Left lung (tissue), 10 donors: ENCODE data around the gene AKT2. TPM values are rescaled to one million over a fixed set of nuclear protein-coding genes. Genes with fewer than 3 reads are reported as not detected.

Source experiments
- ATAC-seq: fragments of 200-7000 bp; cut with Tn5 transposase; one replicate; pipeline ENCODE4 v1.9.1; 2020; ENCODE audit warnings: moderate library complexity
- DNase-seq, 4 donors: peaks; one replicate each; pipeline ENCODE4 v3.0.0-alpha.2; 2013 to 2020
- H3K27ac ChIP-seq, 2 donors: fragments of 200-600 bp; sonication (generic) in 1 of 2; one replicate each; pipeline versions ENCODE4 v1.5.0 to v1.8.0; 2020 to 2021
- H3K27me3 ChIP-seq, 2 donors: fragments of 200-600 bp; sonication (generic) in 1 of 2; one replicate each; pipeline versions ENCODE4 v1.5.0 to v1.8.0; 2020 to 2021
- H3K36me3 ChIP-seq, 2 donors: fragments of 200-600 bp; sonication (generic) in 1 of 2; one replicate each; pipeline versions ENCODE4 v1.5.0 to v1.8.0; 2020 to 2021
- H3K4me1 ChIP-seq, 2 donors: fragments of 200-600 bp; one replicate each; pipeline ENCODE4 v1.8.0; 2021
- H3K4me3 ChIP-seq, 2 donors: fragments of 200-600 bp; sonication (generic) in 1 of 2; one replicate each; pipeline versions ENCODE4 v1.5.0 to v1.8.0; 2020 to 2021; ENCODE audit warnings: mild to moderate bottlenecking in 1 of 2
- H3K9me3 ChIP-seq, 2 donors: fragments of 200-600 bp; sonication (generic) in 1 of 2; one replicate each; pipeline versions ENCODE4 v1.5.0 to v1.8.0; 2020 to 2021
- CTCF ChIP-seq, 2 donors: fragments of 200-600 bp; sonication (generic) in 1 of 2; IDR thresholded peaks; one replicate each; pipeline versions ENCODE4 v1.5.0 to v1.8.0; 2021; ENCODE audit warnings: antibody characterized with exemption in 2 of 2
- intact Hi-C, 2 donors: fragments of 100-400 bp; cut with DNase I; formaldehyde crosslinking; loops; one replicate each; pipeline versions ENCODE4 v1.11.2 to v1.14.2; 2022
- polyA plus RNA-seq, 6 donors: library from polyadenylated mRNA; unstranded; fragments of 120-200 nt; gene quantifications; one replicate each; pipeline ENCODE4 v1.2.1, GENCODE V29; 2013; ENCODE audit not compliant: insufficient read length in 6 of 6
- total RNA-seq, 2 donors: library from RNA; stranded (reverse); fragmentation: NEBNext Ultra II Directional; extraction: Animal tissue kit (Norgen Biotek cat#: 25700); gene quantifications; one replicate each; pipeline ENCODE4 v1.2.1, GENCODE V29; 2021
- donor health status: DM: no; HTN: yes; CAD: no.
- donor health status: DM: no; HTN: no; CAD: no.

The AKT2 gene
- total and polyA plus RNA-seq, 8 donors = 102 to 182 (median 163) TPM

- intact Hi-C loops = no loop called here
- H3K36me3 ChIP-seq = peaks cover 0 to under 1% of the 10 kb centered on the region in 2 donors
- no peak for TF ChIP-seq CTCF (IDR thresholded peaks at IDR 0.05)
- ATAC-seq (no peak), DNase-seq (no peak)
- peaks cover 18 to 60% of the 10 kb centered on the region in 2 donors for H3K4me1 ChIP-seq
- H3K27me3 ChIP-seq = no peaks in the 10 kb centered on the region
- no peak overlapping the region for H3K27ac ChIP-seq
- no peak overlapping the region for H3K4me3 ChIP-seq
- H3K9me3 ChIP-seq = no peaks in the 10 kb centered on the region
Observed at GRCh38 chr19:40277356-40278059, 7.6 kb downstream of the AKT2 start.

GRCh38 chr19:40274585-40275544, 10.3 kb downstream of the AKT2 start:
- ATAC-seq (no peak), DNase-seq (peak in 1 of 4 donors; percentile 46)
- TF ChIP-seq CTCF (IDR thresholded peaks at IDR 0.05) = no peak
- peaks cover 12 to 47% of the 10 kb centered on the region in 2 donors for H3K4me1 ChIP-seq
- H3K4me3 ChIP-seq = no peak overlapping the region
- no peaks in the 10 kb centered on the region for H3K27me3 ChIP-seq
- no peak overlapping the region for H3K27ac ChIP-seq
- H3K36me3 ChIP-seq = peaks cover 0 to 11% of the 10 kb centered on the region in 2 donors
- H3K9me3 ChIP-seq = no peaks in the 10 kb centered on the region
- intact Hi-C loops = no loop called here

- intact Hi-C loops = no loop called here
- Histone ChIP-seq H3K4me1 (peaks cover 6 to 36% of the 10 kb centered on the region in 2 donors), H3K27me3 (no peaks in the 10 kb centered on the region), H3K27ac (no peak overlapping the region), H3K36me3 (peaks cover 0 to 12% of the 10 kb centered on the region in 2 donors), H3K4me3 (no peak overlapping the region), H3K9me3 (no peaks in the 10 kb centered on the region)
- DNase-seq = no peak
- no peak for ATAC-seq
- TF ChIP-seq CTCF (IDR thresholded peaks at IDR 0.05) = no peak
Observed at GRCh38 chr19:40273469-40274360, 11.4 kb downstream of the AKT2 start.

- TF ChIP-seq CTCF (IDR thresholded peaks at IDR 0.05) = no peak
- no peaks in the 10 kb centered on the region for H3K27me3 ChIP-seq
- DNase-seq (peak in 1 of 4 donors; percentile 42), ATAC-seq (no peak)
- H3K4me3 ChIP-seq = no peak overlapping the region
- no peaks in the 10 kb centered on the region for H3K9me3 ChIP-seq
- H3K4me1 ChIP-seq = peaks cover 0 to 30% of the 10 kb centered on the region in 2 donors
- intact Hi-C loops = no loop called here
- H3K36me3 ChIP-seq = peaks cover 0 to 18% of the 10 kb centered on the region in 2 donors
- H3K27ac ChIP-seq = no peak overlapping the region
Observed at GRCh38 chr19:40272261-40272660, 12.9 kb downstream of the AKT2 start.
